ENCODE results near the gene BEND5. TPM values are rescaled to one million over a fixed set of nuclear protein-coding genes. Genes with fewer than 3 reads are reported as not detected.

Gene BEND5
- total and polyA plus RNA-seq, 10 of the 15 experiments (the other 5 are each of a cell fraction or from before 2014, with no cell fraction given) = 0.26 TPM; not detected in 9

- ChIA-PET CTCF (no interaction called here), RAD21 (ENCODE audit: unreplicated experiment) (no interaction called here), SMC1A (ENCODE audit: uncharacterized antibody, unreplicated experiment) (no interaction called here), POLR2A (no interaction called here)
- 24% methylated on average over 3 of the region's 3 CpGs for WGBS (ENCODE audit: insufficient coverage, insufficient replicate concordance, low lambda C conversion rate, missing lambda C conversion rate)
- FAIRE-seq (no peak), ATAC-seq (no peak), DNase-seq (ENCODE audit: low read depth, low spot score) (no peak)
- Histone ChIP-seq H3K4me1 (ENCODE audit: control insufficient read depth, insufficient read depth, low read length) (no peaks in the 10 kb centered on the region), H3K9me3 (replicated peaks; ENCODE audit: control insufficient read depth, insufficient read depth, low read length) (no peaks in the 10 kb centered on the region), H3K4me2 (ENCODE audit: control insufficient read depth, insufficient read depth) (no peak overlapping the region), H2AFZ (ENCODE audit: control insufficient read depth, low read depth, low read length) (no peak overlapping the region), H3K27ac (ENCODE audit: control insufficient read depth, insufficient read depth) (no peak overlapping the region), H3K27me3 (replicated peaks in 1 of 2; ENCODE audit: control insufficient read depth in 2 of 2, insufficient read depth in 2 of 2, low read length in 1 of 2) (no peaks in the 10 kb centered on the region; a peak in 1 of 4 replicates), H3K4me3 (no peak overlapping the region), H3K36me3 (ENCODE audit: control insufficient read depth in 2 of 2, insufficient read depth in 2 of 2, low read length in 1 of 2) (no peaks in the 10 kb centered on the region), H3K9ac (ENCODE audit: control insufficient read depth, insufficient read depth, low read length) (no peak overlapping the region), H4K20me1 (ENCODE audit: control insufficient read depth, insufficient read depth) (no peaks in the 10 kb centered on the region), H3K79me2 (ENCODE audit: control insufficient read depth, insufficient read depth, low read length) (no peaks in the 10 kb centered on the region)
- intact Hi-C loops (cut with micrococcal nuclease; ENCODE audit: unreplicated experiment) (no loop called here), in situ Hi-C loops (cut with MboI) (no loop called here)
- no TSS peak for BruUV-seq (replicated peaks)
- TF ChIP-seq RUNX3 (IDR thresholded peaks at IDR 0.05; ENCODE audit: low read length) = no peak
- TF ChIP-seq, protein P1, sequence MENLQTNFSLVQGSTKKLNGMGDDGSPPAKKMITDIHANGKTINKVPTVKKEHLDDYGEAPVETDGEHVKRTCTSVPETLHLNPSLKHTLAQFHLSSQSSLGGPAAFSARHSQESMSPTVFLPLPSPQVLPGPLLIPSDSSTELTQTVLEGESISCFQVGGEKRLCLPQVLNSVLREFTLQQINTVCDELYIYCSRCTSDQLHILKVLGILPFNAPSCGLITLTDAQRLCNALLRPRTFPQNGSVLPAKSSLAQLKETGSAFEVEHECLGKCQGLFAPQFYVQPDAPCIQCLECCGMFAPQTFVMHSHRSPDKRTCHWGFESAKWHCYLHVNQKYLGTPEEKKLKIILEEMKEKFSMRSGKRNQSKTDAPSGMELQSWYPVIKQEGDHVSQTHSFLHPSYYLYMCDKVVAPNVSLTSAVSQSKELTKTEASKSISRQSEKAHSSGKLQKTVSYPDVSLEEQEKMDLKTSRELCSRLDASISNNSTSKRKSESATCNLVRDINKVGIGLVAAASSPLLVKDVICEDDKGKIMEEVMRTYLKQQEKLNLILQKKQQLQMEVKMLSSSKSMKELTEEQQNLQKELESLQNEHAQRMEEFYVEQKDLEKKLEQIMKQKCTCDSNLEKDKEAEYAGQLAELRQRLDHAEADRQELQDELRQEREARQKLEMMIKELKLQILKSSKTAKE (IDR thresholded peaks at IDR 0.05; ENCODE audit: low read depth, poor library complexity, severe bottlenecking) = no peak
These were observed 37.6 kb downstream of the BEND5 start for GRCh38 chr1:48739091-48739490.

- DNase-seq (ENCODE audit: low read depth, low spot score) = no peak
- no peak for FAIRE-seq
- no peak overlapping the region for H2AFZ ChIP-seq (ENCODE audit: control insufficient read depth, low read depth, low read length)
- 34% methylated on average over 4 of the region's 4 CpGs for WGBS (ENCODE audit: insufficient coverage, insufficient replicate concordance, low lambda C conversion rate, missing lambda C conversion rate)
- ChIA-PET RAD21 (ENCODE audit: unreplicated experiment) (no interaction called here), CTCF (no interaction called here), POLR2A (no interaction called here), SMC1A (ENCODE audit: uncharacterized antibody, unreplicated experiment) (no interaction called here)
- in situ Hi-C loops (cut with MboI) = no loop called here
- no TSS peak for BruUV-seq (replicated peaks)
- no peak overlapping the region for H3K4me3 ChIP-seq
- no peaks in the 10 kb centered on the region for H3K36me3 ChIP-seq (ENCODE audit: control insufficient read depth in 2 of 2, insufficient read depth in 2 of 2, low read length in 1 of 2)
- no peak for ATAC-seq
- H3K9me3 ChIP-seq (replicated peaks; ENCODE audit: control insufficient read depth, insufficient read depth, low read length) = no peaks in the 10 kb centered on the region
- H3K4me2 ChIP-seq (ENCODE audit: control insufficient read depth, insufficient read depth) = no peak overlapping the region
- no peaks in the 10 kb centered on the region for H3K79me2 ChIP-seq (ENCODE audit: control insufficient read depth, insufficient read depth, low read length)
- H3K4me1 ChIP-seq (ENCODE audit: control insufficient read depth, insufficient read depth, low read length) = no peaks in the 10 kb centered on the region
- intact Hi-C loops (cut with micrococcal nuclease; ENCODE audit: unreplicated experiment) = no loop called here
- H3K27me3 ChIP-seq (replicated peaks in 1 of 2; ENCODE audit: control insufficient read depth in 2 of 2, insufficient read depth in 2 of 2, low read length in 1 of 2) = no peaks in the 10 kb centered on the region; a peak in 1 of 4 replicates
- H4K20me1 ChIP-seq (ENCODE audit: control insufficient read depth, insufficient read depth) = no peaks in the 10 kb centered on the region
- no peak overlapping the region for H3K27ac ChIP-seq (ENCODE audit: control insufficient read depth, insufficient read depth)
- H3K9ac ChIP-seq (ENCODE audit: control insufficient read depth, insufficient read depth, low read length) = no peak overlapping the region
- TF ChIP-seq PBX3 (IDR thresholded peaks at IDR 0.05; ENCODE audit: insufficient replicate concordance, low read depth, low read length) = no peak
- TF ChIP-seq, protein P2, sequence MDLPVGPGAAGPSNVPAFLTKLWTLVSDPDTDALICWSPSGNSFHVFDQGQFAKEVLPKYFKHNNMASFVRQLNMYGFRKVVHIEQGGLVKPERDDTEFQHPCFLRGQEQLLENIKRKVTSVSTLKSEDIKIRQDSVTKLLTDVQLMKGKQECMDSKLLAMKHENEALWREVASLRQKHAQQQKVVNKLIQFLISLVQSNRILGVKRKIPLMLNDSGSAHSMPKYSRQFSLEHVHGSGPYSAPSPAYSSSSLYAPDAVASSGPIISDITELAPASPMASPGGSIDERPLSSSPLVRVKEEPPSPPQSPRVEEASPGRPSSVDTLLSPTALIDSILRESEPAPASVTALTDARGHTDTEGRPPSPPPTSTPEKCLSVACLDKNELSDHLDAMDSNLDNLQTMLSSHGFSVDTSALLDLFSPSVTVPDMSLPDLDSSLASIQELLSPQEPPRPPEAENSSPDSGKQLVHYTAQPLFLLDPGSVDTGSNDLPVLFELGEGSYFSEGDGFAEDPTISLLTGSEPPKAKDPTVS (IDR thresholded peaks at IDR 0.05; ENCODE audit: low read depth, low read length) = no peak
- TF ChIP-seq HDAC6 (IDR thresholded peaks at IDR 0.05; ENCODE audit: unreplicated experiment) = no peak
- TF ChIP-seq NRF1 (conservative IDR thresholded peaks at IDR 0.05; ENCODE audit: low read depth, low read length) = no peak
- no peak for TF ChIP-seq TCF7 (IDR thresholded peaks at IDR 0.05; ENCODE audit: borderline replicate concordance)
- TF ChIP-seq E2F8 (IDR thresholded peaks at IDR 0.05; ENCODE audit: low read depth, partially characterized antibody) = no peak
- TF ChIP-seq ZNF274 (IDR thresholded peaks at IDR 0.05; ENCODE audit: insufficient read depth, insufficient read length) = no peak
- no peak for TF ChIP-seq BCL11A (IDR thresholded peaks at IDR 0.05; ENCODE audit: low read depth, low read length)
- TF ChIP-seq RELA (IDR thresholded peaks at IDR 0.05; ENCODE audit: borderline replicate concordance, partially characterized antibody) = no peak
These were observed 38.3 kb downstream of the BEND5 start for GRCh38 chr1:48738356-48738755.

All from GM12878 (cell line).